Thyroid gland (tissue), 4 donors: ENCODE data around the gene WFDC9. TPM values are rescaled to one million over a fixed set of nuclear protein-coding genes. Genes with fewer than 3 reads are reported as not detected.
"Not testable (repeated sequence)": the region's sequence is repeated elsewhere in the genome, so short reads cannot be mapped to it uniquely, and the experiment has no call there.

Experiments used
- DNase-seq, 2 donors: peaks; one replicate each; pipeline ENCODE4 v3.0.0-alpha.2; 2019
- H3K27ac ChIP-seq, 3 donors: fragments of 200-600 bp; sonication (generic); 1 replicate in 2 of 3; 2 replicates in 1 of 3; pipeline ENCODE4 v1.5.1; 2016 to 2019; ENCODE audit warnings: mild to moderate bottlenecking in 1 of 3, moderate library complexity in 1 of 3
- H3K27me3 ChIP-seq: fragments of 200-600 bp; sonication (generic); one replicate; pipeline ENCODE4 v1.5.1; 2019
- H3K36me3 ChIP-seq, 2 donors: fragments of 200-600 bp; sonication (generic); one replicate each; pipeline ENCODE4 v1.5.1; 2016 to 2019
- H3K4me1 ChIP-seq, 2 donors: fragments of 200-600 bp; sonication (generic); one replicate each; pipeline ENCODE4 v1.5.1; 2017 to 2019
- H3K4me3 ChIP-seq, 3 donors: fragments of 200-600 bp; sonication (generic); replicated peaks in 1 of 3; 1 replicate in 2 of 3; 2 replicates in 1 of 3; pipeline ENCODE4 v1.5.1; 2016; ENCODE audit warnings: mild to moderate bottlenecking in 1 of 3
- H3K9me3 ChIP-seq: fragments of 200-600 bp; sonication (generic); one replicate; pipeline ENCODE4 v1.5.1; 2017
- POLR2A ChIP-seq, 2 donors: fragments of 450-650 bp; IDR thresholded peaks; one replicate each; pipeline ENCODE4 v1.6.1; 2017; ENCODE audit warnings: antibody characterized with exemption in 2 of 2, mild to moderate bottlenecking in 2 of 2, moderate library complexity in 1 of 2
- WGBS, 2 donors: methylation state at CpG; one replicate each; pipeline ENCODE4 v1.1.5; 2017; 5-methylcytosine and 5-hydroxymethylcytosine counted together
- intact Hi-C: fragments of 100-400 bp; cut with DNase I; formaldehyde crosslinking; loops from one replicate; pipeline ENCODE4 v1.15.1; 2023
- total RNA-seq, 4 donors: library from RNA; depleted of rRNA; stranded (reverse); fragments of >200 nt; gene quantifications; one replicate each; pipeline ENCODE4 v1.2.3, GENCODE V29; 2016
- TF ChIP-seq, protein P1 (sequence below), 6 experiments: fragments of 200-600 bp in 3 of 6; fragments of 450-650 bp in 3 of 6; sonication (generic) in 3 of 6; IDR thresholded peaks; one replicate each; pipeline ENCODE4 v1.5.1; 2016 to 2019; ENCODE audit warnings: antibody characterized with exemption in 6 of 6, mild to moderate bottlenecking in 2 of 6, inconsistent platforms in 1 of 6, moderate library complexity in 1 of 6

The WFDC9 gene
- total RNA-seq, 4 donors from 2014 or later, result not detected

GRCh38 chr20:45649312-45649863 lies 18.3 kb upstream of the WFDC9 start:
- no peak for DNase-seq
- TF ChIP-seq, protein P1, sequence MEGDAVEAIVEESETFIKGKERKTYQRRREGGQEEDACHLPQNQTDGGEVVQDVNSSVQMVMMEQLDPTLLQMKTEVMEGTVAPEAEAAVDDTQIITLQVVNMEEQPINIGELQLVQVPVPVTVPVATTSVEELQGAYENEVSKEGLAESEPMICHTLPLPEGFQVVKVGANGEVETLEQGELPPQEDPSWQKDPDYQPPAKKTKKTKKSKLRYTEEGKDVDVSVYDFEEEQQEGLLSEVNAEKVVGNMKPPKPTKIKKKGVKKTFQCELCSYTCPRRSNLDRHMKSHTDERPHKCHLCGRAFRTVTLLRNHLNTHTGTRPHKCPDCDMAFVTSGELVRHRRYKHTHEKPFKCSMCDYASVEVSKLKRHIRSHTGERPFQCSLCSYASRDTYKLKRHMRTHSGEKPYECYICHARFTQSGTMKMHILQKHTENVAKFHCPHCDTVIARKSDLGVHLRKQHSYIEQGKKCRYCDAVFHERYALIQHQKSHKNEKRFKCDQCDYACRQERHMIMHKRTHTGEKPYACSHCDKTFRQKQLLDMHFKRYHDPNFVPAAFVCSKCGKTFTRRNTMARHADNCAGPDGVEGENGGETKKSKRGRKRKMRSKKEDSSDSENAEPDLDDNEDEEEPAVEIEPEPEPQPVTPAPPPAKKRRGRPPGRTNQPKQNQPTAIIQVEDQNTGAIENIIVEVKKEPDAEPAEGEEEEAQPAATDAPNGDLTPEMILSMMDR (IDR thresholded peaks at IDR 0.05), result no peak
- TF ChIP-seq POLR2A (IDR thresholded peaks at IDR 0.05), result no peak
- no peaks in the 10 kb centered on the region for H3K36me3 ChIP-seq

DNA sequence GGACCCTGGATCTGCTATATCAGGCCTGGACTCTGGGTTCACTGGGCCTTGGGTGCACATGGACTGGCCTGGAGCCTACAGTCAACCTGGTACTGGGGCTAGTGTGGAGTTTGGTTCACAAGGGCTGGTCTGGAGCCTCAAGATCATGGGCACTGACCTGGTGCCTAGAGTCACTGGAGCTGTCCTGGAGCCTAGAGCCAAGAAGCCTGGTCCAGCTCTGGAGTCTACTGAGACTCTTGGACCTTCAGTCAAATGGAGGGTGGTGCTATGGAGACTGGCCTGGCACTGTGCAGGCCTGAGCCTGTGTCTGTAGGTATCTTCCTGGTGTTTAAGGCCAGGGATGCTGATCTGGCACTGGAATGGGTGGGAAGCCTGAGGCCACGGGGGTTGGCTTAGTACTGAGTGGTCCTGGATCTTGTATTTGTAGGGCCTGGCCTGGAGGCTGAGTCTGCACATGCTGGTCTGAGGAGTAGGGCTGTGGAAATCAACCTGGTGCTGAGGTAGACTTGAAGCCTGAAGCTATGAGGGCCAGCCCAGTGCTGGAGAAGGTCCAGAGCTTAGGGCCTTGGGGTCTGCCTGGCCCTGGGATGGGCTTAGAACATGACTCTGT lies 16.5 kb upstream of the WFDC9 start:
- Histone ChIP-seq H3K4me3 (no peak overlapping the region), H3K36me3 (no peaks in the 10 kb centered on the region), H3K27ac (no peak overlapping the region), H3K4me1 (no peaks in the 10 kb centered on the region), H3K9me3 (no peaks in the 10 kb centered on the region), H3K27me3 (no peaks in the 10 kb centered on the region)
- intact Hi-C loops, result no loop called here
- no peak for DNase-seq
- WGBS, 2 donors, result 50 to 78% methylated on average over 1 of the region's 1 CpG
- TF ChIP-seq, protein P1 (IDR thresholded peaks at IDR 0.05), result no peak
- TF ChIP-seq POLR2A (IDR thresholded peaks at IDR 0.05), result no peak

More at GRCh38 chr20:45649312-45649863, 18.3 kb upstream of the WFDC9 start:
- H3K4me1 ChIP-seq, result no peaks in the 10 kb centered on the region
- H3K27me3 ChIP-seq, result no peaks in the 10 kb centered on the region
- no peaks in the 10 kb centered on the region for H3K9me3 ChIP-seq
- intact Hi-C loops, result no loop called here
- WGBS, 2 donors, result 89 to 91% methylated on average over 6 of the region's 6 CpGs
- no peak overlapping the region for H3K27ac ChIP-seq
- H3K4me3 ChIP-seq, result no peak overlapping the region

- Histone ChIP-seq H3K9me3 (no peaks in the 10 kb centered on the region), H3K4me3 (no peak overlapping the region), H3K27me3 (no peaks in the 10 kb centered on the region), H3K27ac (no peak overlapping the region), H3K4me1 (no peaks in the 10 kb centered on the region), H3K36me3 (no peaks in the 10 kb centered on the region)
- WGBS, 2 donors, result 87 to 91% methylated on average over 2 to 3 of the region's 3 CpGs
- TF ChIP-seq, protein P1 (IDR thresholded peaks at IDR 0.05), result no peak
- no peak for TF ChIP-seq POLR2A (IDR thresholded peaks at IDR 0.05)
- intact Hi-C loops, result no loop called here
- DNase-seq, result no peak
Observed at GRCh38 chr20:45646875-45647274, 15.8 kb upstream of the WFDC9 start.

DNA sequence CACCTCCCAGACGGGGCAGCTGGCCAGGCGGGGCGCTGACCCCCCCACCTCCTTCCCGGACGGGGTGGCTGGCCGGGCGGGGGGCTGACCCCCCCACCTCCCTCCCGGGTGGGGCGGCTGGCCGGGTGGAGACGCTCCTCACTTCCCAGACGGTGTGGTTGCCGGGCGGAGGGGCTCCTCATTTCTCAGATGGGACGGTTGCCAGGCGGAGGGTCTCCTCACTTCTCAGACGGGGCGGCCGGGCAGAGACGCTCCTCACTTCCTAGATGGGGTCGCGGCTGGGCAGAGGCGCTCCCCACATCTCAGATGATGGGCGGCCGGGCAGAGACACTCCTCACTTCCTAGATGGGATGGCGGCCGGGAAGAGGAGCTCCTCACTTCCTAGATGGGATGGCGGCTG lies 14.8 kb upstream of the WFDC9 start:
- intact Hi-C loops, DNase-seq, H3K4me3 ChIP-seq, H3K36me3 ChIP-seq, H3K27me3 ChIP-seq, H3K27ac ChIP-seq, H3K9me3 ChIP-seq, H3K4me1 ChIP-seq: not testable (repeated sequence)
- WGBS, 2 donors, result 91 to 96% methylated on average over 9 to 13 of the region's 28 CpGs

- DNase-seq, H3K4me1 ChIP-seq, H3K4me3 ChIP-seq, H3K27ac ChIP-seq, H3K27me3 ChIP-seq, H3K36me3 ChIP-seq, intact Hi-C loops, H3K9me3 ChIP-seq: not testable (repeated sequence)
- WGBS, 2 donors, result 96 to 99% methylated on average over 24 of the region's 24 CpGs
Observed at GRCh38 chr20:45641076-45641475, 10.0 kb upstream of the WFDC9 start.

DNA sequence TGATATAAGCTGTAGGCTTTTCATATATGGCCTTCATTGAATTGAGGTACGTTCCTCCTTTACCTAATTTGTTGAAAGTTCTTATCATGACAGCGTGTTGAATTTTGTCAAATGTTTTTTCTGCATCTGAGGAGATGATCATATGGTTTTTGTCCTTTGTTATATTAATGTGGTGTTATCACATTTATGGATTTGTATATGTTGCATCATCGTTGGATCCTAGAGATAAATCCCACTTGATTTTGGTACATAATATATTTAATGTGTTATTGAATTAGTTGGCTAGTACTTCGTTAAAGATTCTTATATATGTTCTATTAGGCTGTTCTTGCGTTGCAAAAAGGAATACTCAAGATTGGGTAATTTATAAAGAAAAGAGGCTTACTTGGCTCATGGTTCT lies 8.6 kb upstream of the WFDC9 start:
- no peak for DNase-seq
- TF ChIP-seq, protein P1 (IDR thresholded peaks at IDR 0.05), result no peak
- intact Hi-C loops, result no loop called here
- Histone ChIP-seq H3K27ac (no peak overlapping the region), H3K4me1 (no peaks in the 10 kb centered on the region), H3K9me3 (no peaks in the 10 kb centered on the region), H3K27me3 (no peaks in the 10 kb centered on the region), H3K36me3 (no peaks in the 10 kb centered on the region), H3K4me3 (no peak overlapping the region)
- WGBS, 2 donors, result 90% methylated on average over 5 of the region's 5 CpGs
